Thymus (tissue), 11 donors: Measurements from ENCODE around the gene TRIP10. TPM values are rescaled to one million over a fixed set of nuclear protein-coding genes. Genes with fewer than 3 reads are reported as not detected.
"Not testable (repeated sequence)": the region's sequence is repeated elsewhere in the genome, so short reads cannot be mapped to it uniquely, and the experiment has no call there.

Experiments used
- DNase-seq, 9 donors: peaks; one replicate each; pipeline ENCODE4 v3.0.0-alpha.2; 2013; ENCODE audit warnings: low spot score in 9 of 9, low read depth in 6 of 9, missing footprints in 1 of 9
- H3K27ac ChIP-seq, 2 donors: one replicate each; pipeline ENCODE4 v1.5.1; 2013; ENCODE audit warnings: control low read depth in 1 of 2, low read depth in 1 of 2, low read length in 1 of 2, mild to moderate bottlenecking in 1 of 2, moderate library complexity in 1 of 2
- H3K27me3 ChIP-seq, 2 donors: one replicate each; pipeline ENCODE4 v1.5.1; 2013; ENCODE audit warnings: low read length in 1 of 2; ENCODE audit not compliant: control insufficient read depth in 2 of 2, insufficient read depth in 1 of 2
- H3K36me3 ChIP-seq, 2 donors: one replicate each; pipeline ENCODE4 v1.5.1; 2013; ENCODE audit warnings: low read length in 1 of 2, mild to moderate bottlenecking in 1 of 2, moderate library complexity in 1 of 2; ENCODE audit not compliant: control insufficient read depth in 2 of 2, insufficient read depth in 2 of 2
- H3K4me1 ChIP-seq, 2 donors: one replicate each; pipeline ENCODE4 v1.5.1; 2013; ENCODE audit warnings: low read length in 2 of 2; ENCODE audit not compliant: control insufficient read depth in 2 of 2, insufficient read depth in 2 of 2
- H3K4me3 ChIP-seq, 2 donors: one replicate each; pipeline ENCODE4 v1.5.1; 2013; ENCODE audit warnings: low read length in 2 of 2, control low read depth in 1 of 2, mild to moderate bottlenecking in 1 of 2
- H3K9me3 ChIP-seq, 2 donors: one replicate each; pipeline ENCODE4 v1.5.1; 2013; ENCODE audit warnings: low read length in 1 of 2, mild to moderate bottlenecking in 1 of 2; ENCODE audit not compliant: control insufficient read depth in 2 of 2, insufficient read depth in 1 of 2
- WGBS: extraction: QIAGEN DNeasy Blood & Tissue Kit; methylation state at CpG from one replicate; pipeline ENCODE4 v1.1.7; 2013; 5-methylcytosine and 5-hydroxymethylcytosine counted together
- polyA plus RNA-seq: library from polyadenylated mRNA; stranded (reverse); fragments of 200-250 nt; gene quantifications from one replicate; pipeline ENCODE4 v1.2.3, GENCODE V29; 2013
- total RNA-seq: library from RNA; stranded (reverse); fragments of 120-200 nt; gene quantifications from one replicate; pipeline ENCODE4 v1.2.4, GENCODE V29; 2013
- donor health status: healthy.

TRIP10 gene
- total and polyA plus RNA-seq, 2 donors = 11.2 to 52.2 TPM

DNA sequence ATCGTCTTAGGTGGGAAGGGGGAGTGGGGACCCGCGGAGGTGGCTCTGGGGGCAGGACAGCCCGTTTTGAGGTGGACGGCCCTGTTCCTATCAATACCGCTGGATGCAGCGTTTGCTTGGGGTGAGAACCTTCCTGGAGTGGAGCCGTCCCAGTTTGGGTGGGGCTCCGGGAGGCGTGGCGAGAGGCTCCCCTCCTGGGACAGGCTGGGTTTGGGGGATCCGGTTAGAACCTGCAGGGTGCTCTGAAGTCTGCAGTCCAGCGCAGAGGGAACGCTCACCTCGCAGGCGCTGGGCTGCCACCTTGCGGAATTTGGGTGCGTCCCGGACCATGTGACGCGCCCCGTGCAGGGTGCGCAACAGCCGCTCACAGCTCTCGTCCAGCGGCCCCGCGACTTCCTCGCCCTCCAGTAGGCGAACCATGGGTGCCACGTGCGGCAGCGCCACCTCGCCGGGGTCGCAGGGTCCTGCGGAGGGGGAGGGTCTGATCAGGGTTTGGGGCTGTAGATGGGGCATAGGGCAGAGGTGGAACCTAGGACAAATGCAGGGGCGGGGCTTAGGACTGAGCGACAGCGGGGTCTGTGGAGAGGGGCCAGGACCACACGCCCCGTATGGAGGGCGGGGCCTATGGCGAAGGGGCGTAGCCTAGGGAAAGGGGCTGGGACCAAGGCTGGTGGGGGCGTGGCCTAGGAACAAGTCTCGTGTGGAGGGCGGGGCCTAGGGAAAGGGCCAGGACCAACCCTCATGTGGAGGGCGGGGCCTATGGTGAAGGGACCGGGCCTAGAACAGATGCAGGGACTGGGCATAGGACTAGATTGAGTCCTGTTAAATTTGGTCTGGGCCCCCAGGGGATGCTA, 13.9 kb downstream of the TRIP10 start:
- H3K27me3 ChIP-seq = peaks cover 0 to 11% of the 10 kb centered on the region in 2 donors
- peaks cover 3 to 7% of the 10 kb centered on the region in 2 donors for H3K36me3 ChIP-seq
- peaks cover 3 to 12% of the 10 kb centered on the region in 2 donors for H3K4me1 ChIP-seq
- WGBS = 5% methylated on average over 50 of the region's 50 CpGs
- H3K27ac ChIP-seq = peak overlapping the region in 1 of 2 donors; percentile 21
- H3K4me3 ChIP-seq = peak overlapping the region; percentile 36 to 47
- no peaks in the 10 kb centered on the region for H3K9me3 ChIP-seq
- DNase-seq = peak in 6 of 9 donors; percentile 67 to 86 (median 76)

DNA sequence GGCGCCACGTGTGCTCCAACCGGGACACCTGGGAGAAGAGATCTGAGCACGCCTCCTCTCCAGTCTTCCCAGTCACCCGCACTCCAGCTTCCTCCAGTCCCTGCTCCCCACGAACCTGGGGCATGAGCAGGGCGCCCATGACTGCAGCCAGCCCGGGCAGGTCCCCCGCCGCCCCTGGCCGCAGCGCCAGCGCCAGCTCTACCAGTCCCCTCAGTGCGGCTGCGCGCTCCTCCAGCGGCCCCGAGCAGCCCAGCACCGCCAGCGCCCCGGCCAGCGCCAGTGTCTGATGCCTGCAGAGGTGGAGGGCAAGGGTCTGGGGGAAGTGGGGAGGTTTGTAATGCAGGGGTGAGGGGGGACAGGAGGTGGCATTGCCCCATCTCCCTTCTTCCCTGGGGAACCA, 14.7 kb downstream of the TRIP10 start:
- H3K27ac ChIP-seq = no peak overlapping the region
- H3K36me3 ChIP-seq = peaks cover 7 to 8% of the 10 kb centered on the region in 2 donors
- DNase-seq = no peak
- no peaks in the 10 kb centered on the region for H3K9me3 ChIP-seq
- H3K4me1 ChIP-seq = peaks cover 3 to 12% of the 10 kb centered on the region in 2 donors
- WGBS = 97% methylated on average over 22 of the region's 22 CpGs
- peaks cover 0 to 11% of the 10 kb centered on the region in 2 donors for H3K27me3 ChIP-seq
- no peak overlapping the region for H3K4me3 ChIP-seq

DNA sequence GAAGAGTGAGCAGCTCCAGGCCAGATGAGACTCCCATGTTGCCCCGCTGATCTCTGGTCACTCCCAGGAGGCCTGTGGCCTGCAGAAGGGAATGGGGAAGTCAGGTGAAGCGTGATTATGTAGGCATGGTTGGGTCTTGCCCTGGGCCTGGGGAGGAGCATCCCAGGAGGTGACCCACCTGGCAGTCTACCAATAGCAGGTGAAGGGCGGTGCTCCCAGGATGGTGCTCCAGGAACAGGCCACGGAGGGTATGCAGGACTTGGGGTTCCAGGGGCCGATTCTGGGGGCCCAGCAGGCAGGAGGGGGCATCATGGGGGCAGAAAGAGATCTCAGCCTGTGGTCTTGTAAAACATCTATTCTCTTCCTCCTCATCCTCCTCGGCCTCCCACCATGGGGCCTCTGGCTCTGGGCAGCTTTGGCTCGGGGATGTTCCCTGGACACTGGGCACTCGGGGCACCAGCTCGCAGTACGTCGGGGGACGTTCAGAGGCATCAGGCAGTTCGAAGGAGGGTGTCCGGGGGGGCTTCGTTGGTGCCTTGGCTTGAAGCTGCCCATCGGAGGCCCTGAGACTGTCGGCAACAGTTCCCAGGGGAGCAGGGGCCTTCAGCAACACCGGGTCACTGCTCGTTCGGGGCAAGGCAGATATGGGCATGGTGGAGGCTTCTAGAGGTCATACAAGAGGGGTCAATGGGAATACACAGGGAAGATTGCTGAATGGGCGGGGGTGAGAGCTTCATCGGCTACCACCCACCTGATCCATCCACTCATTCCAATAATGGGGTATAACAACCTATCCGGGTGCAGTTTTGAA, 15.4 kb downstream of the TRIP10 start:
- no peak overlapping the region for H3K4me3 ChIP-seq
- 93% methylated on average over 23 of the region's 23 CpGs for WGBS
- peaks cover 3 to 12% of the 10 kb centered on the region in 2 donors for H3K4me1 ChIP-seq
- no peaks in the 10 kb centered on the region for H3K9me3 ChIP-seq
- DNase-seq = no peak
- peaks cover 0 to 11% of the 10 kb centered on the region in 2 donors for H3K27me3 ChIP-seq
- H3K36me3 ChIP-seq = peaks cover 8 to 9% of the 10 kb centered on the region in 2 donors
- no peak overlapping the region for H3K27ac ChIP-seq

DNA sequence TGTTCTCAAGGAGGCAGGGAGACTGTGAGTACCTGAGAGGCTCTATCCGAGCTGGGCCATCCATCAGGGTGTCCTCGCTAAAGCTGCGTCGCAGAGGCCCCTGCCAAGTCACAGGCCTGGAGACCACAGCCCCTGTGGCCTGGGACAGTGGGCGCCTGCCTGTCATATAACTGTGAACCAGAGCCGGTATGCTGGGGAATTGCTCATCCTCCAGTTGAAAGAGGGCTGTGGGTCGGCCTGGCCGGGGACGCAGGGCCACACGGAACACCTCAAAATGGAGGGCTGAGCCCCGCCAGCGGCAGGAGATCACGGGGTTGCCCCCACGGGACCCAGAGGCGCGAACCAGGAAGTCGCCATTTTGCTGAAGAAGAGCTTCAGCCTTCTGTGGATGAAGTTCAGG, 21.1 kb downstream of the TRIP10 start:
- DNase-seq = no peak
- peaks cover 3 to 6% of the 10 kb centered on the region in 2 donors for H3K36me3 ChIP-seq
- H3K4me1 ChIP-seq = no peaks in the 10 kb centered on the region

DNA sequence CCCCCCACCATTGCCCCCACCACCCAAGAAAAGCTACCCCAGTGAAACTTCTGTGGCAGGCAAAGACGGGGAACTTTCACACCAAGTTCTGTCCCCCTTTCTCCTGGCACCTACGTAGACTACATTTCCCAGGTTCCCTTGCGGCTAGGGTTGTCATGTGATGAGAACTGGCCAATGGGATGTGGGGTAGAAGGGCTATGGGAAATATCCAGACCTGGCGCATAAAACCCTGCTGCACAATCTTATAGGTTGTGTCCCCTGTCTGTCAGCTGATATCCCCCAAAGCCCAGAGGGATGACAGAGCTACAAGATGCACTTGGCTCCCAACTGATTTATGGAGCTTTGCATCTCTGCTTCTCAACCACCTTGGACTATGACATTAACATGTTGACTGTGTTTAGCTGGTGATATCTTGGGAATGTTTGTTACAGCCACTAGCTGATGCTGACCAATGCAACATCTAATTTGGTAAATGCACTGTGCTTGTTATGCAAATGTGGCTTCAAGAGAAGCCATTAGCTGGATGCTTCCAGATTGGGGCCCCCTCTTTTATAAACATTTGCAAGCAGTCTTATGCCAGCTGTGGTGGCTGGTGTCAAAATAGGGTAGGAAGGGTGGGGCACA, 21.7 kb downstream of the TRIP10 start:
- H3K4me3 ChIP-seq = no peak overlapping the region
- 84% methylated on average over 4 of the region's 4 CpGs for WGBS
- H3K27ac ChIP-seq = no peak overlapping the region
- H3K36me3 ChIP-seq = peaks cover 3 to 6% of the 10 kb centered on the region in 2 donors
- peaks cover 0 to 5% of the 10 kb centered on the region in 2 donors for H3K4me1 ChIP-seq
- H3K9me3 ChIP-seq = peaks cover 0 to 8% of the 10 kb centered on the region in 2 donors
- H3K27me3 ChIP-seq = no peaks in the 10 kb centered on the region
- DNase-seq = peak in 1 of 9 donors; percentile 23

More for the DNA sequence above, 21.1 kb downstream of the TRIP10 start:
- Histone ChIP-seq H3K9me3 (peaks cover 0 to 8% of the 10 kb centered on the region in 2 donors), H3K27me3 (no peaks in the 10 kb centered on the region), H3K27ac (no peak overlapping the region), H3K4me3 (no peak overlapping the region)
- 98% methylated on average over 17 of the region's 17 CpGs for WGBS

DNA sequence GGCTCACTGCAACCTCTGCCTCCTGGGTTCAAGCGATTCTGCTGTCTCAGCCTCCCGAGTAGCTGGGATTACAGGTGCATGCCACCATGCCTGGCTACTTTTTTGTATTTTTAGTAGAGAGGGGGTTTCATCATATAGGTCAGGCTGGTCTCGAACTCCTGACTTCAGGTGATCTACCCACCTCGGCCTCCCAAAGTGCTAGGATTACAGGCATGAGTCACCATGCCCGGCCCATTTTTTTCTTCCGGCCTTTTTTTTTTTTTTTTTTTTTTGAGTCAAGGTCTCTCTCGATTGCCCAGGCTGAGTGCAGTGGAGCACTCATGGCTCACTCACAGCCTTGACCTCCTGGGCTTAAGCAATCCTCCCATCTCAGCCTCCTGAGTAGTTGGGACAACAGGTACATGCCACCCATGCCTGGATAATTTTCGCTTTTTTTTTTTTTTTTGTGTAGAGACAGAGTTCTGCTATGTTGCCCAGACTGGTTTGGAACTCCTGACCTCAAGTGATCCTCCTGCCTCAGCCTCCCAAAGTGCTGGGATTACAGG, 22.8 kb downstream of the TRIP10 start:
- not testable (repeated sequence) for H3K27me3 ChIP-seq, DNase-seq, H3K4me3 ChIP-seq, H3K27ac ChIP-seq, H3K36me3 ChIP-seq
- 98% methylated on average over 8 of the region's 8 CpGs for WGBS
- H3K4me1 ChIP-seq = peaks cover 5 to 16% of the 10 kb centered on the region in 2 donors
- peaks cover 0 to 11% of the 10 kb centered on the region in 2 donors for H3K9me3 ChIP-seq

DNA sequence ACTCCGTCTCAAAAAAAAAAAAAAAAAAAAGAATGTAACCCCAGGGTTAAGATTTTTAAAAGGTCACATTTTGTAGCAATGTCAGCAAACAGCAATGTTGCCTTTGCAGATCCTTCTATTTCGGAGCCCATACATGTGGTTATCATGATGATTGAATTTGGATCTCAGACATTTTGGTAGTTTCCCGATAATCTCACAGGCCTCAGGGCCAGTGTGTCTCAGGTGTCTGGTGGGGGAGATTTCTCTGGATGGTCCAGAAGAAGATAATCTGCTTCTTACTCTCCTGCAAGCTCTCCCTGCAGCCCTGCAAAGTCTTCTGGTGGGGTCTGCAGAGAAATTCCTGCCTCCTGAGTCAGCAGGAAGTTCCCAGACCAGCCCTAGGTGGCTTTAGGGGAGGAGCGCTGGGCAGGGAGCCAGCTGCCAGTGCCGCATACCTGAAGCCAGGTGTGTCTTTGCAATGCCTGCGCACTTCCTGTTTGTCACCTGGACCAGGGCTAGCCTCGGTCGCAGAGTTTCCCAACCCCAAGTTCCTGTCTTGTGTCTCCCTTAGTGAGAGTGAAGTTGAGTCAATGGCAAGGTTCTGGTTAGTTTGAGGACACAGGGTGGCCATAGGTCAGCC, 26.4 kb downstream of the TRIP10 start:
- 62% methylated on average over 8 of the region's 8 CpGs for WGBS

DNA sequence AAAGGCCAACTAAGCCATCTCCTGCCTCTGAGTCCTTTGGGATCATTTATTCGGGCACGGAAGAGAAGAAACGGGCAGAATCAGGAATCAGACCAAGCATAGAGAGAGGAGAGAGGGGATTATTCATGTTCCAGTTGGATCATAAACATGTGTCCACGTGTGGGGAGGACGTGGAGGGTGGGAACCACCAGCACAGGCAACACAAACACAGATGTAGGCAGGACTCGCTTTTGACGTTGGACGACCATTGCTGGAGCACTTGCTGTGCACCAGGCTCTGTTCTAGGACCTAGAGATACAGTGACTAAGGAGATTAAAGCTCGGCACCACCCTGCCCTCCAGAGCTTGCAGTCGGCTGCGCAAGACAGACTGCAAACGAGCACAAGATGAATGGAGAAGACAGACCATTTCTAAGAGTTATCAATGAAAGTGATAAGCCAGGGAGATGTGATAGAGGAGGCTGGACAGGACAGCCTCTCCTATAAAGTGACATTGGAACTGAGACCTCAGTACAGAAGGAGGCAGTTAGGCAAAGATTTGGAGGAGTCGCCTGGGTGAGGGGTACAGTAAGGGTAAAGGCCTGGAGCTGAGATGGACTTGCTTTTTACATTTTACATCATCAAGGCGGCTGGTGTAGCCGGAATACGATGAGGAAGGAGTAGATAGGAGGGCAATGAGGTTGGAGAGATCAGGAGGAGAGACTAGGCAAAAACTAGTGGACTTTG, 27.0 kb downstream of the TRIP10 start:
- peak overlapping the region; percentile 54 to 84 for H3K27ac ChIP-seq
- H3K4me1 ChIP-seq = peaks cover 7 to 34% of the 10 kb centered on the region in 2 donors
- WGBS = 71% methylated on average over 16 of the region's 16 CpGs
- peak overlapping the region; percentile 73 to 75 for H3K4me3 ChIP-seq
- no peaks in the 10 kb centered on the region for H3K36me3 ChIP-seq
- no peak for DNase-seq
- peaks cover 0 to 4% of the 10 kb centered on the region in 2 donors for H3K27me3 ChIP-seq
- H3K9me3 ChIP-seq = peaks cover 0 to 4% of the 10 kb centered on the region in 2 donors

More for the DNA sequence above, 26.4 kb downstream of the TRIP10 start:
- Histone ChIP-seq H3K4me3 (no peak overlapping the region), H3K4me1 (peaks cover 7 to 34% of the 10 kb centered on the region in 2 donors), H3K27ac (peak overlapping the region; percentile 19 to 40), H3K9me3 (peaks cover 0 to 8% of the 10 kb centered on the region in 2 donors), H3K36me3 (no peaks in the 10 kb centered on the region), H3K27me3 (peaks cover 0 to 4% of the 10 kb centered on the region in 2 donors)
- DNase-seq = peak in 1 of 9 donors; percentile 24
